Tibial nerve (tissue), 4 donors: ENCODE measurements around the gene MRTFB. TPM values are rescaled to one million over a fixed set of nuclear protein-coding genes. Genes with fewer than 3 reads are reported as not detected.

Experiments
- DNase-seq, 2 donors: peaks; one replicate each; pipeline ENCODE4 v3.0.0-alpha.2; 2019; ENCODE audit warnings: low spot score in 2 of 2
- H3K27ac ChIP-seq, 4 donors: fragments of 200-600 bp; sonication (generic) in 3 of 4; one replicate each; pipeline ENCODE4 v1.5.1; 2017 to 2019; ENCODE audit warnings: mild to moderate bottlenecking in 1 of 4
- H3K27me3 ChIP-seq, 2 donors: fragments of 200-600 bp; sonication (generic) in 1 of 2; one replicate each; pipeline versions ENCODE4 v1.5.1 to v1.6.0; 2017 to 2019
- H3K36me3 ChIP-seq, 3 donors: fragments of 200-600 bp; sonication (generic); one replicate each; pipeline ENCODE4 v1.5.1; 2018 to 2019
- H3K4me1 ChIP-seq, 4 donors: fragments of 200-600 bp; sonication (generic) in 3 of 4; one replicate each; pipeline ENCODE4 v1.5.1; 2017 to 2019
- H3K4me3 ChIP-seq, 4 donors: fragments of 200-600 bp; sonication (generic) in 3 of 4; one replicate each; pipeline ENCODE4 v1.5.1; 2017 to 2019; ENCODE audit warnings: mild to moderate bottlenecking in 1 of 4, moderate library complexity in 1 of 4
- H3K9me3 ChIP-seq, 4 donors: fragments of 200-600 bp; sonication (generic) in 3 of 4; one replicate each; pipeline ENCODE4 v1.5.1; 2017 to 2019
- CTCF ChIP-seq, 5 experiments: fragments of 200-600 bp in 3 of 5; fragments of 450-650 bp in 2 of 5; sonication (generic) in 3 of 5; IDR thresholded peaks; one replicate each; pipeline ENCODE4 v1.5.1; 2016 to 2019; ENCODE audit warnings: antibody characterized with exemption in 5 of 5, mild to moderate bottlenecking in 3 of 5, moderate library complexity in 2 of 5
- EP300 ChIP-seq, 2 donors: sonication (generic); formaldehyde crosslinking; IDR thresholded peaks; one replicate each; pipeline ENCODE4 v1.6.1; 2017; ENCODE audit warnings: antibody characterized with exemption in 2 of 2, mild to moderate bottlenecking in 1 of 2
- POLR2A ChIP-seq, 2 donors: fragments of 450-650 bp; IDR thresholded peaks; one replicate each; pipeline ENCODE4 v1.6.1; 2017; ENCODE audit warnings: antibody characterized with exemption in 2 of 2, mild to moderate bottlenecking in 2 of 2, moderate library complexity in 2 of 2
- WGBS, 2 donors: methylation state at CpG; one replicate each; pipeline ENCODE4 v1.1.5; 2018; 5-methylcytosine and 5-hydroxymethylcytosine counted together
- total RNA-seq, 4 donors: library from RNA; depleted of rRNA; stranded (reverse); fragments of >200 nt; gene quantifications; one replicate each; pipeline ENCODE4 v1.1.0, GENCODE V29; 2016

Gene MRTFB
- total RNA-seq, 4 donors from 2014 or later: 35.6 to 76.9 (median 61.8) TPM

- TF ChIP-seq POLR2A (IDR thresholded peaks at IDR 0.05): no peak
- no peak for TF ChIP-seq EP300 (IDR thresholded peaks at IDR 0.05)
- TF ChIP-seq CTCF (IDR thresholded peaks at IDR 0.05): no peak
- DNase-seq: no peak
- 91 to 98% methylated on average over 1 of the region's 1 CpG for WGBS, 2 donors
- Histone ChIP-seq H3K27ac (no peak overlapping the region), H3K36me3 (no peaks in the 10 kb centered on the region), H3K27me3 (no peaks in the 10 kb centered on the region), H3K9me3 (no peaks in the 10 kb centered on the region), H3K4me1 (peaks cover 0 to 26% (median 4%) of the 10 kb centered on the region in 4 donors), H3K4me3 (no peak overlapping the region)
These were observed 18.2 kb downstream of the MRTFB start for GRCh38 chr16:14089283-14089823.

GRCh38 chr16:14092561-14092960, 21.4 kb downstream of the MRTFB start:
- Histone ChIP-seq H3K27me3 (no peaks in the 10 kb centered on the region), H3K9me3 (no peaks in the 10 kb centered on the region), H3K27ac (no peak overlapping the region), H3K4me1 (peaks cover 0 to 18% (median 4%) of the 10 kb centered on the region in 4 donors), H3K4me3 (no peak overlapping the region), H3K36me3 (no peaks in the 10 kb centered on the region)
- TF ChIP-seq EP300 (IDR thresholded peaks at IDR 0.05) (no peak), CTCF (IDR thresholded peaks at IDR 0.05) (no peak), POLR2A (IDR thresholded peaks at IDR 0.05) (no peak)
- DNase-seq: no peak

GRCh38 chr16:14095883-14096551, 24.9 kb downstream of the MRTFB start:
- 83 to 93% methylated on average over 9 of the region's 9 CpGs for WGBS, 2 donors
- no peaks in the 10 kb centered on the region for H3K36me3 ChIP-seq
- no peaks in the 10 kb centered on the region for H3K9me3 ChIP-seq
- no peak overlapping the region for H3K27ac ChIP-seq
- H3K4me1 ChIP-seq: peaks cover 0 to 5% (median 0%) of the 10 kb centered on the region in 4 donors
- TF ChIP-seq POLR2A (IDR thresholded peaks at IDR 0.05): no peak
- no peak for TF ChIP-seq EP300 (IDR thresholded peaks at IDR 0.05)
- TF ChIP-seq CTCF (IDR thresholded peaks at IDR 0.05): no peak
- no peak for DNase-seq
- no peaks in the 10 kb centered on the region for H3K27me3 ChIP-seq
- no peak overlapping the region for H3K4me3 ChIP-seq

GRCh38 chr16:14097182-14097959, 26.3 kb downstream of the MRTFB start:
- Histone ChIP-seq H3K36me3 (no peaks in the 10 kb centered on the region), H3K9me3 (no peaks in the 10 kb centered on the region), H3K4me1 (peaks cover 0 to 12% (median 0%) of the 10 kb centered on the region in 4 donors), H3K27ac (no peak overlapping the region), H3K27me3 (no peaks in the 10 kb centered on the region), H3K4me3 (no peak overlapping the region)
- no peak for DNase-seq
- 59 to 61% methylated on average over 4 of the region's 4 CpGs for WGBS, 2 donors
- TF ChIP-seq CTCF (IDR thresholded peaks at IDR 0.05) (no peak), EP300 (IDR thresholded peaks at IDR 0.05) (no peak), POLR2A (IDR thresholded peaks at IDR 0.05) (no peak)

GRCh38 chr16:14098081-14098480, 27.0 kb downstream of the MRTFB start:
- H3K9me3 ChIP-seq: no peaks in the 10 kb centered on the region
- DNase-seq: no peak
- no peak overlapping the region for H3K27ac ChIP-seq
- 73 to 82% methylated on average over 2 of the region's 2 CpGs for WGBS, 2 donors
- no peaks in the 10 kb centered on the region for H3K36me3 ChIP-seq
- TF ChIP-seq POLR2A (IDR thresholded peaks at IDR 0.05) (no peak), EP300 (IDR thresholded peaks at IDR 0.05) (no peak), CTCF (IDR thresholded peaks at IDR 0.05) (no peak)
- H3K27me3 ChIP-seq: no peaks in the 10 kb centered on the region
- H3K4me1 ChIP-seq: peaks cover 0 to 8% (median 0%) of the 10 kb centered on the region in 4 donors
- no peak overlapping the region for H3K4me3 ChIP-seq
